T1000 (cell line): ENCODE data around the gene GJA1.
A peak's percentile ranks its signal among the peaks of the same experiment; 100 is the strongest.
"Not testable (repeated sequence)": the region's sequence is repeated elsewhere in the genome, so short reads cannot be mapped to it uniquely, and the experiment has no call there.

ENCODE experiments used
- DNase-seq: peaks from one replicate; lab custom pipeline; 2025; ENCODE audit warnings: mixed read lengths; lab: John Stamatoyannopoulos, UW

The GJA1 gene

GRCh38 chr6:121435444-121436069 lies at the start of gene GJA1:
Gene GJA1, plus strand, starts transcription at chr6:121435646. Its CDS starts 11,202 bp downstream, at chr6:121446848.
- peak; percentile 9 for DNase-seq

GRCh38 chr6:121386551-121386950 lies 48.9 kb upstream of the GJA1 start:
- DNase-seq, result not testable (repeated sequence)

GRCh38 chr6:121389419-121389818 lies 46.0 kb upstream of the GJA1 start:
- DNase-seq, result no peak

- DNase-seq, result no peak
Observed at GRCh38 chr6:121393731-121394505, 41.5 kb upstream of the GJA1 start.

GRCh38 chr6:121395736-121396135 lies 39.7 kb upstream of the GJA1 start:
- DNase-seq, result no peak

- not testable (repeated sequence) for DNase-seq
Observed at GRCh38 chr6:121397188-121397587, 38.3 kb upstream of the GJA1 start.

- DNase-seq, result no peak
Observed at GRCh38 chr6:121398127-121398526, 37.3 kb upstream of the GJA1 start.

- DNase-seq, result no peak
Observed at GRCh38 chr6:121399966-121400365, 35.5 kb upstream of the GJA1 start.

- no peak for DNase-seq
Observed at GRCh38 chr6:121403964-121404363, 31.5 kb upstream of the GJA1 start.

- DNase-seq, result no peak
Observed at GRCh38 chr6:121405306-121405705, 30.1 kb upstream of the GJA1 start.

GRCh38 chr6:121408321-121408720 lies 27.1 kb upstream of the GJA1 start:
- no peak for DNase-seq

- DNase-seq, result no peak
Observed at GRCh38 chr6:121413879-121414278, 21.6 kb upstream of the GJA1 start.

GRCh38 chr6:121418346-121418745 lies 17.1 kb upstream of the GJA1 start:
- DNase-seq, result no peak

- no peak for DNase-seq
Observed at GRCh38 chr6:121426686-121427085, 8.8 kb upstream of the GJA1 start.

- DNase-seq, result no peak
Observed at GRCh38 chr6:121428872-121429756, 6.3 kb upstream of the GJA1 start.

- no peak for DNase-seq
Observed at GRCh38 chr6:121430514-121431460, 4.7 kb upstream of the GJA1 start.

- DNase-seq, result not testable (repeated sequence)
Observed at GRCh38 chr6:121431776-121432175, 3.7 kb upstream of the GJA1 start.

- DNase-seq, result no peak
Observed at GRCh38 chr6:121434037-121434770, 1.2 kb upstream of the GJA1 start.

- no peak for DNase-seq
Observed at GRCh38 chr6:121436274-121436857, 920 bp downstream of the GJA1 start.
